ENCODE measurements around the gene FRMD1.

- TF ChIP-seq TEAD4 (IDR thresholded peaks at IDR 0.05) (no peak), TAF1 (IDR thresholded peaks at IDR 0.05; ENCODE audit: low read depth) (no peak), EP300 (IDR thresholded peaks at IDR 0.05; ENCODE audit: borderline replicate concordance) (no peak), CREB1 (IDR thresholded peaks at IDR 0.05; ENCODE audit: low read depth) (no peak), RAD21 (IDR thresholded peaks at IDR 0.05; ENCODE audit: low read depth) (no peak), TCF12 (IDR thresholded peaks at IDR 0.05; ENCODE audit: low read depth) (no peak), CEBPB (IDR thresholded peaks at IDR 0.05) (no peak), EGR1 (IDR thresholded peaks at IDR 0.05) (no peak), YY1 (IDR thresholded peaks at IDR 0.05; ENCODE audit: low read depth) (no peak), ZBTB7A (IDR thresholded peaks at IDR 0.05; ENCODE audit: low read depth) (no peak), USF1 (IDR thresholded peaks at IDR 0.05) (no peak)
- TF ChIP-seq, protein P1, sequence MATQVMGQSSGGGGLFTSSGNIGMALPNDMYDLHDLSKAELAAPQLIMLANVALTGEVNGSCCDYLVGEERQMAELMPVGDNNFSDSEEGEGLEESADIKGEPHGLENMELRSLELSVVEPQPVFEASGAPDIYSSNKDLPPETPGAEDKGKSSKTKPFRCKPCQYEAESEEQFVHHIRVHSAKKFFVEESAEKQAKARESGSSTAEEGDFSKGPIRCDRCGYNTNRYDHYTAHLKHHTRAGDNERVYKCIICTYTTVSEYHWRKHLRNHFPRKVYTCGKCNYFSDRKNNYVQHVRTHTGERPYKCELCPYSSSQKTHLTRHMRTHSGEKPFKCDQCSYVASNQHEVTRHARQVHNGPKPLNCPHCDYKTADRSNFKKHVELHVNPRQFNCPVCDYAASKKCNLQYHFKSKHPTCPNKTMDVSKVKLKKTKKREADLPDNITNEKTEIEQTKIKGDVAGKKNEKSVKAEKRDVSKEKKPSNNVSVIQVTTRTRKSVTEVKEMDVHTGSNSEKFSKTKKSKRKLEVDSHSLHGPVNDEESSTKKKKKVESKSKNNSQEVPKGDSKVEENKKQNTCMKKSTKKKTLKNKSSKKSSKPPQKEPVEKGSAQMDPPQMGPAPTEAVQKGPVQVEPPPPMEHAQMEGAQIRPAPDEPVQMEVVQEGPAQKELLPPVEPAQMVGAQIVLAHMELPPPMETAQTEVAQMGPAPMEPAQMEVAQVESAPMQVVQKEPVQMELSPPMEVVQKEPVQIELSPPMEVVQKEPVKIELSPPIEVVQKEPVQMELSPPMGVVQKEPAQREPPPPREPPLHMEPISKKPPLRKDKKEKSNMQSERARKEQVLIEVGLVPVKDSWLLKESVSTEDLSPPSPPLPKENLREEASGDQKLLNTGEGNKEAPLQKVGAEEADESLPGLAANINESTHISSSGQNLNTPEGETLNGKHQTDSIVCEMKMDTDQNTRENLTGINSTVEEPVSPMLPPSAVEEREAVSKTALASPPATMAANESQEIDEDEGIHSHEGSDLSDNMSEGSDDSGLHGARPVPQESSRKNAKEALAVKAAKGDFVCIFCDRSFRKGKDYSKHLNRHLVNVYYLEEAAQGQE (IDR thresholded peaks at IDR 0.05; ENCODE audit: low read depth), result no peak
Observed at GRCh38 chr6:168072730-168073129, 6.3 kb downstream of the FRMD1 start.

Measured in Ishikawa (cell line).